Vagina (tissue), 2 donors: ENCODE measurements around the gene XRCC4.

Experiments used
- CTCF ChIP-seq, 3 experiments: fragments of 450-650 bp in 2 of 3; fragments of 200-600 bp in 1 of 3; sonication (generic) in 1 of 3; IDR thresholded peaks; one replicate each; pipeline ENCODE4 v1.5.1; 2017 to 2019; ENCODE audit warnings: antibody characterized with exemption in 3 of 3, mild to moderate bottlenecking in 2 of 3, moderate library complexity in 2 of 3
- POLR2AphosphoS5 ChIP-seq, 2 donors: sonication (generic); formaldehyde crosslinking; IDR thresholded peaks; one replicate each; pipeline ENCODE4 v1.9.0; 2017; ENCODE audit warnings: antibody characterized with exemption in 2 of 2, mild to moderate bottlenecking in 2 of 2, low read depth in 1 of 2; ENCODE audit not compliant: insufficient read depth in 1 of 2

- TF ChIP-seq CTCF (IDR thresholded peaks at IDR 0.05) (no peak), POLR2AphosphoS5 (IDR thresholded peaks at IDR 0.05; ENCODE audit: insufficient read depth in 1 of 2, low read depth in 1 of 2) (no peak)
Observed at GRCh38 chr5:83082750-83083149, 5.4 kb downstream of the XRCC4 start.
